22Rv1 (cell line): Measurements from ENCODE around the gene KIFC1.

Source experiments
- H3K27ac ChIP-seq: fragments of 450-650 bp; 2 replicates; pipeline ENCODE4 v1.5.1; 2017
- CTCF ChIP-seq: fragments of 450-650 bp; IDR thresholded peaks from 2 replicates; pipeline ENCODE4 v1.5.1; 2017; ENCODE audit warnings: mild to moderate bottlenecking
- ZFX ChIP-seq: fragments of 450-650 bp; IDR thresholded peaks from 2 replicates; pipeline ENCODE4 v1.6.1; 2017; ENCODE audit warnings: antibody characterized with exemption, borderline replicate concordance

KIFC1 gene

GRCh38 chr6:33441457-33441856 lies 49.8 kb downstream of the KIFC1 start:
- no peak overlapping the region for H3K27ac ChIP-seq
- no peak for TF ChIP-seq CTCF
- TF ChIP-seq ZFX = no peak

GRCh38 chr6:33442283-33442682 lies 50.7 kb downstream of the KIFC1 start:
- TF ChIP-seq CTCF (no peak), ZFX (no peak)
- H3K27ac ChIP-seq = no peak overlapping the region

GRCh38 chr6:33443025-33443424 lies 51.4 kb downstream of the KIFC1 start:
- TF ChIP-seq ZFX (no peak), CTCF (no peak)
- H3K27ac ChIP-seq = no peak overlapping the region

GRCh38 chr6:33443619-33444504 lies 52.2 kb downstream of the KIFC1 start:
- no peak for TF ChIP-seq CTCF
- no peak for TF ChIP-seq ZFX
- no peak overlapping the region for H3K27ac ChIP-seq

GRCh38 chr6:33445119-33445603 lies 53.5 kb downstream of the KIFC1 start:
- TF ChIP-seq ZFX = no peak
- TF ChIP-seq CTCF = no peak
- H3K27ac ChIP-seq = no peak overlapping the region

GRCh38 chr6:33446356-33446755 lies 54.7 kb downstream of the KIFC1 start:
- TF ChIP-seq CTCF (no peak), ZFX (no peak)

GRCh38 chr6:33450434-33450833 lies 58.8 kb downstream of the KIFC1 start:
- TF ChIP-seq CTCF (no peak), ZFX (no peak)
- H3K27ac ChIP-seq = 0 out of 2 replicates have a peak overlapping the region, but pooled peaks have one; percentile 10

More at GRCh38 chr6:33446356-33446755, 54.7 kb downstream of the KIFC1 start:
- no peak overlapping the region for H3K27ac ChIP-seq
